Astrocyte (in vitro differentiated cells and primary cell): ENCODE data around the gene RPL10A.

Experiments
- EZH2 ChIP-seq: IDR thresholded peaks from 2 replicates; pipeline ENCODE4 v1.6.1; 2012; ENCODE audit warnings: mild to moderate bottlenecking, low read length, inconsistent platforms; ENCODE audit not compliant: insufficient read depth
- TF ChIP-seq, protein P1 (sequence below): IDR thresholded peaks from 2 replicates; pipeline ENCODE4 v1.5.1; 2011; ENCODE audit warnings: low read depth, mild to moderate bottlenecking, inconsistent platforms, low read length, moderate library complexity; ENCODE audit not compliant: insufficient read depth

GRCh38 chr6:35492974-35493284 is 24.7 kb downstream of the RPL10A start:
- TF ChIP-seq, protein P1, sequence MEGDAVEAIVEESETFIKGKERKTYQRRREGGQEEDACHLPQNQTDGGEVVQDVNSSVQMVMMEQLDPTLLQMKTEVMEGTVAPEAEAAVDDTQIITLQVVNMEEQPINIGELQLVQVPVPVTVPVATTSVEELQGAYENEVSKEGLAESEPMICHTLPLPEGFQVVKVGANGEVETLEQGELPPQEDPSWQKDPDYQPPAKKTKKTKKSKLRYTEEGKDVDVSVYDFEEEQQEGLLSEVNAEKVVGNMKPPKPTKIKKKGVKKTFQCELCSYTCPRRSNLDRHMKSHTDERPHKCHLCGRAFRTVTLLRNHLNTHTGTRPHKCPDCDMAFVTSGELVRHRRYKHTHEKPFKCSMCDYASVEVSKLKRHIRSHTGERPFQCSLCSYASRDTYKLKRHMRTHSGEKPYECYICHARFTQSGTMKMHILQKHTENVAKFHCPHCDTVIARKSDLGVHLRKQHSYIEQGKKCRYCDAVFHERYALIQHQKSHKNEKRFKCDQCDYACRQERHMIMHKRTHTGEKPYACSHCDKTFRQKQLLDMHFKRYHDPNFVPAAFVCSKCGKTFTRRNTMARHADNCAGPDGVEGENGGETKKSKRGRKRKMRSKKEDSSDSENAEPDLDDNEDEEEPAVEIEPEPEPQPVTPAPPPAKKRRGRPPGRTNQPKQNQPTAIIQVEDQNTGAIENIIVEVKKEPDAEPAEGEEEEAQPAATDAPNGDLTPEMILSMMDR = no peak
- TF ChIP-seq EZH2 = no peak
